LNCaP clone FGC (cell line): ENCODE data around the gene AASDHPPT.

Experiments
- DNase-seq: peaks from one replicate; pipeline ENCODE4 v3.0.0-alpha.2; 2011; ENCODE audit warnings: low read depth
- H3K4me3 ChIP-seq: 2 replicates; pipeline ENCODE4 v1.5.1; 2011; ENCODE audit warnings: mild to moderate bottlenecking, low read depth, low read length, control low read depth
- TF ChIP-seq, protein P1 (sequence below): IDR thresholded peaks from 2 replicates; pipeline ENCODE4 v1.5.1; 2012; ENCODE audit warnings: mild to moderate bottlenecking; ENCODE audit not compliant: control insufficient read depth, insufficient read depth; ENCODE audit errors: extremely low read depth

The AASDHPPT gene

DNA sequence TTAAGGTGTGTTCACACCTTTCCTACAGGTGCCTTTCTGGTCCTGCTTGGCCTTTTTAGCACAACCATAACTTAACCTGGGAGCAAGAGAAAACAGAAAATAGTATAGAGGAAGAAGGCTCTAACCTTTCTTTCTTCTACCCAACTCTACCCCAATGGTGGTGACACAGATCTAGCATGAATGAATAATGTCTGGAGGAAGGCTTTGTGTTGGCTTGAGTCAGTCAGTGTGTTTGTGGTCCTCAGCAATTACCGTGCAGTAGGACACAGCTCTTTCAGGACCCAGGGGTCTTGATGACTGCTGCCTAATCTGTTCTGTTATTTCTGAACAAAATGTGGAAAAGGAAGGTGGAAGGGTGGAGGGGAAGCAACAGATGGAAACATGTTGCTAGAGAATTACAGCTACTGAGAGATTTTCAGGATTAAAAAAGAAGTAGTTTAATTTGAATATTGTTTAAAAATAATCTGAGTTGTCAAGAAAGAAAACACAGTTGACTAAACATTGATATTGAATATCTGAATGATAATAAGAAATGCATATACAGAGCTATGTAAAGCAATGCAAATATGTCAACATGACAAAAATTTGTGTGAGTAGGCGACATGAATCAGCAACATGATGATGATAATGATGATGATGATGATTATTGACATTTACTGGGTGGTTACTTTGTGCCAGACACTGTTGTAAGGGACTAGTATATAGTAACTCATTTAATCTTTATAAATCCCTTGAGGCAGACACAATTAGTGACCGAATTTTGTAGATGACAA lies 55.3 kb downstream of the AASDHPPT start:
- DNase-seq = no peak
- H3K4me3 ChIP-seq = no peak overlapping the region
- TF ChIP-seq, protein P1, sequence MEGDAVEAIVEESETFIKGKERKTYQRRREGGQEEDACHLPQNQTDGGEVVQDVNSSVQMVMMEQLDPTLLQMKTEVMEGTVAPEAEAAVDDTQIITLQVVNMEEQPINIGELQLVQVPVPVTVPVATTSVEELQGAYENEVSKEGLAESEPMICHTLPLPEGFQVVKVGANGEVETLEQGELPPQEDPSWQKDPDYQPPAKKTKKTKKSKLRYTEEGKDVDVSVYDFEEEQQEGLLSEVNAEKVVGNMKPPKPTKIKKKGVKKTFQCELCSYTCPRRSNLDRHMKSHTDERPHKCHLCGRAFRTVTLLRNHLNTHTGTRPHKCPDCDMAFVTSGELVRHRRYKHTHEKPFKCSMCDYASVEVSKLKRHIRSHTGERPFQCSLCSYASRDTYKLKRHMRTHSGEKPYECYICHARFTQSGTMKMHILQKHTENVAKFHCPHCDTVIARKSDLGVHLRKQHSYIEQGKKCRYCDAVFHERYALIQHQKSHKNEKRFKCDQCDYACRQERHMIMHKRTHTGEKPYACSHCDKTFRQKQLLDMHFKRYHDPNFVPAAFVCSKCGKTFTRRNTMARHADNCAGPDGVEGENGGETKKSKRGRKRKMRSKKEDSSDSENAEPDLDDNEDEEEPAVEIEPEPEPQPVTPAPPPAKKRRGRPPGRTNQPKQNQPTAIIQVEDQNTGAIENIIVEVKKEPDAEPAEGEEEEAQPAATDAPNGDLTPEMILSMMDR = no peak

- TF ChIP-seq, protein P1 = peak; percentile 58
- H3K4me3 ChIP-seq = no peak overlapping the region
- no peak for DNase-seq
Observed at GRCh38 chr11:106133529-106133928, 56.1 kb downstream of the AASDHPPT start.

DNA sequence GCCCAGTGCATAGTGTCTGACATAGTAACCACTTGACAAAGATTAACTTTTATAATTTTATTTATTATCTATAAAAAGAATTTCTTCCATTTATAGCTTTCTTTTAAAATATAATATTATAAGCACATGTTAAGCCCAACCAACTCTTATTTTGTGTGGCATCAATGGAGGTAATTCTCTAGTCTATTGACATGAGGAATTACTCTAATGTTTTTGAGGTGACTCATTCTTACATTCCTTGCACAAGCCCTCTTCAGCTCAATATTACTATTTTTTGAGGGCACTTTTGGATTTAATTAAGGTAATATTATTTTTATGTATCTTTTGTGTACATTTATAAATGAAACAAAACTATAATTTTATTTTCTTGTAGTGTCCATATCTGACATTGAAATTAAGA lies 59.6 kb downstream of the AASDHPPT start:
- no peak for DNase-seq
- H3K4me3 ChIP-seq = no peak overlapping the region
- TF ChIP-seq, protein P1 = no peak

DNA sequence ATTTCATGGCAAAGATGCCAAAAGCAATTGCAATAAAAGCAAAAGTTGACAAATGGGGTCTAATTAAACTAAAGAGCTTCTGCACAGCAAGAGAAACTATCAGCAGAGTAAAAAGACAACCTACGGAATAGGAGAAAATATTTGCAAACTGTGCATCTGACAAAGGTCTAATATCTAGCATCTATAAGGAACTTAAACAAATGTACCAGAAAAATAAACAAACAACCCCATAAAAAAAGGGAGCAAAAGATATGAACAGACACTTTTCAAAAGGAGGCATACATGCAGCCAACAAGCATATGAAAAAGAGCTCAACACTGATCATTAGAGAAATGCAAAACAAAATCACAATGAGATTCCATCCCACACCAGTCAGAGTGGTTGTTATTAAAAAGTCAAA lies 60.3 kb downstream of the AASDHPPT start:
- DNase-seq = peak; percentile 58
- TF ChIP-seq, protein P1 = no peak
- H3K4me3 ChIP-seq = no peak overlapping the region
